HEK293T (cell line): ENCODE results near the gene RELCH.

Experiments used
- FOXA1 ChIP-seq: fragments of 450-650 bp; IDR thresholded peaks from 2 replicates; pipeline ENCODE4 v1.6.1; 2016; ENCODE audit warnings: mild to moderate bottlenecking
- SP1 ChIP-seq: fragments of 450-650 bp; IDR thresholded peaks from 2 replicates; pipeline ENCODE4 v1.6.1; 2017

GRCh38 chr18:62177271-62177670 is 9.8 kb upstream of the RELCH start:
- TF ChIP-seq FOXA1 (no peak), SP1 (no peak)
